Progenitor cell of endocrine pancreas (in vitro differentiated cells): ENCODE measurements around the gene B4GALT1. TPM values are rescaled to one million over a fixed set of nuclear protein-coding genes. Genes with fewer than 3 reads are reported as not detected.

Source experiments
- DNase-seq: peaks from one replicate; pipeline ENCODE4 v3.0.0; 2021; ENCODE audit warnings: low spot score; ENCODE audit not compliant: unreplicated experiment
- H3K27ac Mint-ChIP-seq: 2 replicates; pipeline ENCODE4 v1.8.0; 2021; ENCODE audit warnings: mild to moderate bottlenecking, moderate library complexity, mixed read lengths
- H3K27me3 Mint-ChIP-seq: 2 replicates; pipeline ENCODE4 v1.8.0; 2021; ENCODE audit warnings: mixed read lengths
- H3K36me3 Mint-ChIP-seq: 2 replicates; pipeline ENCODE4 v1.8.0; 2022; ENCODE audit warnings: mixed read lengths; ENCODE audit not compliant: insufficient read depth
- H3K4me1 Mint-ChIP-seq: 2 replicates; pipeline ENCODE4 v1.8.0; 2021; ENCODE audit warnings: low read depth, mixed read lengths
- H3K4me3 Mint-ChIP-seq: 2 replicates; pipeline ENCODE4 v1.8.0; 2021; ENCODE audit warnings: low read depth, mild to moderate bottlenecking, moderate library complexity, mixed read lengths
- H3K9me3 Mint-ChIP-seq: 2 replicates; pipeline ENCODE4 v1.8.0; 2021; ENCODE audit warnings: low read depth, mixed read lengths
- total RNA-seq: library from RNA; stranded (reverse); gene quantifications from 2 replicates; pipeline ENCODE4 v1.2.1, GENCODE V29; 2021
- TF ChIP-seq, protein P1 (sequence below): fragments of 200-600 bp; sonication (generic); IDR thresholded peaks from one replicate; pipeline ENCODE4 v1.5.0; 2021; ENCODE audit warnings: antibody characterized with exemption, mild to moderate bottlenecking; ENCODE audit not compliant: unreplicated experiment

B4GALT1 gene
- total RNA-seq, 1 donor from 2014 or later: 49.9 TPM

DNA sequence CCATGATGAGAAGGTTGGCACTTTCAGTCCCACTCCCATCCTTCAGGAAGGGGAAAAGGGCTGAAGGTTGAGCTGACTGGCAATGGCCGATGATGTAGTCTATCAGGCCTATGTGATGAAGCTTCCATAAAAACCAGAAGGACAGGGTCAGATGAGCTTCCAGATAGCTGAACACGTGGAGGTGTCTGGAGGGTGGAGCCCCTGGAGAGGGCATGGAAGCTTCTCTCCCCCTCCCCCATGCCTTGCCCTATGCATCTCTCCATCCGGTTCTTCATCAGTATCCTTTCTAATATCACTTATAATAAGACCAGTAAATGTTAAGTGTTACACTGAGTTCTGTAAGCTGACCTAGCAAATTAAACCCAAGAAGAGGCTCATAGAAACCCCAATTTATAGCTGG lies 58.0 kb downstream of the B4GALT1 start:
- H3K36me3 Mint-ChIP-seq: peaks cover 6% of the 10 kb centered on the region
- no peak for DNase-seq
- no peaks in the 10 kb centered on the region for H3K4me1 Mint-ChIP-seq
- TF ChIP-seq, protein P1, sequence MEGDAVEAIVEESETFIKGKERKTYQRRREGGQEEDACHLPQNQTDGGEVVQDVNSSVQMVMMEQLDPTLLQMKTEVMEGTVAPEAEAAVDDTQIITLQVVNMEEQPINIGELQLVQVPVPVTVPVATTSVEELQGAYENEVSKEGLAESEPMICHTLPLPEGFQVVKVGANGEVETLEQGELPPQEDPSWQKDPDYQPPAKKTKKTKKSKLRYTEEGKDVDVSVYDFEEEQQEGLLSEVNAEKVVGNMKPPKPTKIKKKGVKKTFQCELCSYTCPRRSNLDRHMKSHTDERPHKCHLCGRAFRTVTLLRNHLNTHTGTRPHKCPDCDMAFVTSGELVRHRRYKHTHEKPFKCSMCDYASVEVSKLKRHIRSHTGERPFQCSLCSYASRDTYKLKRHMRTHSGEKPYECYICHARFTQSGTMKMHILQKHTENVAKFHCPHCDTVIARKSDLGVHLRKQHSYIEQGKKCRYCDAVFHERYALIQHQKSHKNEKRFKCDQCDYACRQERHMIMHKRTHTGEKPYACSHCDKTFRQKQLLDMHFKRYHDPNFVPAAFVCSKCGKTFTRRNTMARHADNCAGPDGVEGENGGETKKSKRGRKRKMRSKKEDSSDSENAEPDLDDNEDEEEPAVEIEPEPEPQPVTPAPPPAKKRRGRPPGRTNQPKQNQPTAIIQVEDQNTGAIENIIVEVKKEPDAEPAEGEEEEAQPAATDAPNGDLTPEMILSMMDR: no peak
- H3K4me3 Mint-ChIP-seq: no peak overlapping the region
- no peak overlapping the region for H3K27ac Mint-ChIP-seq
- no peaks in the 10 kb centered on the region for H3K9me3 Mint-ChIP-seq
- H3K27me3 Mint-ChIP-seq: no peaks in the 10 kb centered on the region

DNA sequence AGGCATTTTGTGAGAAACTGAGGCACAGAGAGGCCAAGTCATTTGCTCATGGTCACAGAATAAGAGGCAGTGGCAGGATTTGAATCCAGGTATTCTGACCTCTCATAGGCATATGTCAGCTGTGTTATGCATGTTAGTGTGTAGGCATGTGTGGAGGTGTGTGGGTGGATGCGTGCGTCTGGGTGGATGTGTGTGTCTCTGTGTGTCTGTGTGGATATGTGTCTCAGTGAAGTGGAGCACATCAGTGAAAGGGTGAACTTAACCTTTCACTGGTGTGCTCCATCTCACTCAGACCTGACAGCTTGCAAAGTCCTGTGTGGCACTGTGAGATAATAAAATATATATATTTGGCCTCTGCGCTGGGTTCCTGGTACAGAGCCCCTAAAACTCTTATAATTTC lies 58.7 kb downstream of the B4GALT1 start:
- Mint-ChIP-seq H3K4me1 (no peaks in the 10 kb centered on the region), H3K36me3 (peaks cover under 1% of the 10 kb centered on the region), H3K4me3 (no peak overlapping the region), H3K27ac (no peak overlapping the region), H3K9me3 (no peaks in the 10 kb centered on the region), H3K27me3 (no peaks in the 10 kb centered on the region)
- no peak for DNase-seq
- TF ChIP-seq, protein P1: no peak

DNA sequence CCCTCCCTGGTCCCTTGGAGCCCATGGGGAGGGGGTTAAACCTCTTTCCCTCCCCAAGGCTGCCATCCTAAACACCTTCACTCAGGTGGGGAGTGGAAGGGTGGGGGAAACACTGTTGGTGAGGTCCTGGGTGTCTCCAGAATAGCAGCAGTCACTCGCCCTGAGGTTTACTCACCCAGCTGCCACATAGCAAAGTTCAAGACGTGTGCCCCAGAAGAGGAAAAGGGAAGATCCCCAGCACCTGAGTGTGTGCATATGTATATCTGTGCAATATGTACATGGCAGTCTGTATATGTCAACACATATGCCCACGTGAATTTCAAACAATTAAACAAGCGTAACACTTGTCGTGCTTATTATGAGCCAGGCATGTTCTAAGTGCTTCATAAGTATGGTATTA lies 59.4 kb downstream of the B4GALT1 start:
- TF ChIP-seq, protein P1: no peak
- no peaks in the 10 kb centered on the region for H3K27me3 Mint-ChIP-seq
- no peak overlapping the region for H3K4me3 Mint-ChIP-seq
- H3K27ac Mint-ChIP-seq: no peak overlapping the region
- DNase-seq: no peak
- H3K36me3 Mint-ChIP-seq: no peaks in the 10 kb centered on the region
- H3K9me3 Mint-ChIP-seq: no peaks in the 10 kb centered on the region
- H3K4me1 Mint-ChIP-seq: no peaks in the 10 kb centered on the region

DNA sequence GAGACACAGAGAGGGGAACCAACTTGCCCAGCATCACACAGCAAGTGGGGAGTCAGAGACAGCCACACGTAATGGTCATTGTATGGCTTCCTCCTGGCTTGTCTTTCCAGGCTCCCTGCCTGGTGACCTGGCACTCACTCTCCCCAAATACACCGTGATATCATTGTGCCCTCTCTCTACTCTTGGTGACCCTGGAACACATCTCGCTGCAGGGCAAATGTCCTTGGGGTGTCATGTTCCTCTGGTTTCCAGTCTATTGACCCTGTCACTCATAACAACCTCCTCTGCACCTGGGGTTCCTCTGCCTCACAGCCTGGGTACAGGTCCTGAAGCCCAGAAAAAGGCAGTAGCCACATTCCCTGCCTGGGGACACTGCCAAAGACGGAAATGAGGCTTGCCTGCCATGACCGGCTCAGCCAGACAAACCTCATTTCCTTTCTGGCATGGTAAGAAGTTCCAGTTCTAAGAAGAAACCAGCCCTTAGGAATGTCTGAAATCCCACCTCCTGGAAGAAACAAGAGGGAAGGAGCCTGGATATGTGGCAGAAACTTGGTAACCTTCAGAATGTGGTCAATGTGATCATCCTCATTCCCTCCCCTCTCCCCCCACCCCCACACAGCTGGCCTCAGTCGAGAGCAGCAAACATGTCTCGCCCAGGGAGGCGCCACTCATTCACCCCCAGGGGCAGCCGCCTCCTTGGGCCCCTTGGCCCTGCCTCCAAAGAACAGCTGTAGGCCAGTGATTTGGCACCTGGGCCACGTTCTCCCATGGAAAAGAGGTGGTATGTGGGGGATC lies 60.1 kb downstream of the B4GALT1 start:
- Mint-ChIP-seq H3K4me1 (no peaks in the 10 kb centered on the region), H3K27ac (no peak overlapping the region), H3K9me3 (no peaks in the 10 kb centered on the region), H3K36me3 (no peaks in the 10 kb centered on the region), H3K4me3 (no peak overlapping the region), H3K27me3 (no peaks in the 10 kb centered on the region)
- TF ChIP-seq, protein P1: no peak
- no peak for DNase-seq

DNA sequence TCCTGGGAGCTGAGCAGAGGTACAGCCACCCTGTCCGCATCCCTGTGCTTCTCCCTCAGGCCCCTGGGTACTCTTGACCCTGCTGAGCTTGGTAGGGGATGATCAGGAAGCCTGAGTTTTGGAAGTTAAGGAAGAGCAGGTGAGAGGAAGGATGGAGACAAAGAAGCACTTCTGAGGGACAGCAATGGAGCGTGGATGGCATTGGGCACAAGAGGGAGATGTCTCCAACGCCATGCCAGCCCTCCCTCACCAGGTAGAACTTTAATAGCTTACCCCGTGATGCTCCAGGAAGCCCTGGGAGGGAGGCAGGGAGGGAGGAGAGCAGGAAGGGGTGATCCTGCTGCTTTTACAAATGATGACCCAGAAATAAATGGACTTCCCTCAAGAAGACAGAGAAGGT lies 60.8 kb downstream of the B4GALT1 start:
- Mint-ChIP-seq H3K27me3 (no peaks in the 10 kb centered on the region), H3K36me3 (no peaks in the 10 kb centered on the region), H3K4me1 (no peaks in the 10 kb centered on the region), H3K4me3 (no peak overlapping the region), H3K9me3 (no peaks in the 10 kb centered on the region), H3K27ac (no peak overlapping the region)
- TF ChIP-seq, protein P1: no peak
- no peak for DNase-seq
